OCI-LY7 (cell line): Measurements from ENCODE around the gene NAALADL2.
"Not testable (repeated sequence)": the region's sequence is repeated elsewhere in the genome, so short reads cannot be mapped to it uniquely, and the experiment has no call there.

Experiments used
- CTCF ChIP-seq: fragments of 200-600 bp; sonication (generic); conservative IDR thresholded peaks from 2 replicates; pipeline ENCODE4 v1.5.1; 2014; ENCODE audit warnings: mild to moderate bottlenecking, antibody characterized with exemption, low read length, moderate library complexity, mixed read lengths
- EZH2phosphoT487 ChIP-seq: fragments of 200-600 bp; sonication (generic); IDR thresholded peaks from 2 replicates; pipeline ENCODE4 v1.6.1; 2018; ENCODE audit warnings: low read depth, borderline replicate concordance, mild to moderate bottlenecking, mixed run types, antibody characterized with exemption, low read length, moderate library complexity, mixed read lengths

- not testable (repeated sequence) for TF ChIP-seq CTCF, EZH2phosphoT487
Observed at GRCh38 chr3:175528693-175529092, 669.6 kb downstream of the NAALADL2 start.
